Muscle of arm (tissue), 12 donors: ENCODE results near the gene ITGB2. TPM values are rescaled to one million over a fixed set of nuclear protein-coding genes. Genes with fewer than 3 reads are reported as not detected.
"Not testable (repeated sequence)": the region's sequence is repeated elsewhere in the genome, so short reads cannot be mapped to it uniquely, and the experiment has no call there.

ENCODE experiments used
- DNase-seq: peaks from one replicate; pipeline ENCODE4 v3.0.0-alpha.2; 2013
- polyA plus RNA-seq, 12 donors: library from polyadenylated mRNA; unstranded; fragments of 120-200 nt; gene quantifications; one replicate each; pipeline ENCODE4 v1.2.1, GENCODE V29; 2013; ENCODE audit not compliant: insufficient read length in 12 of 12

Gene ITGB2
- polyA plus RNA-seq, 12 donors: 6.6 to 27.9 (median 9.8) TPM; not detected in 1

DNA sequence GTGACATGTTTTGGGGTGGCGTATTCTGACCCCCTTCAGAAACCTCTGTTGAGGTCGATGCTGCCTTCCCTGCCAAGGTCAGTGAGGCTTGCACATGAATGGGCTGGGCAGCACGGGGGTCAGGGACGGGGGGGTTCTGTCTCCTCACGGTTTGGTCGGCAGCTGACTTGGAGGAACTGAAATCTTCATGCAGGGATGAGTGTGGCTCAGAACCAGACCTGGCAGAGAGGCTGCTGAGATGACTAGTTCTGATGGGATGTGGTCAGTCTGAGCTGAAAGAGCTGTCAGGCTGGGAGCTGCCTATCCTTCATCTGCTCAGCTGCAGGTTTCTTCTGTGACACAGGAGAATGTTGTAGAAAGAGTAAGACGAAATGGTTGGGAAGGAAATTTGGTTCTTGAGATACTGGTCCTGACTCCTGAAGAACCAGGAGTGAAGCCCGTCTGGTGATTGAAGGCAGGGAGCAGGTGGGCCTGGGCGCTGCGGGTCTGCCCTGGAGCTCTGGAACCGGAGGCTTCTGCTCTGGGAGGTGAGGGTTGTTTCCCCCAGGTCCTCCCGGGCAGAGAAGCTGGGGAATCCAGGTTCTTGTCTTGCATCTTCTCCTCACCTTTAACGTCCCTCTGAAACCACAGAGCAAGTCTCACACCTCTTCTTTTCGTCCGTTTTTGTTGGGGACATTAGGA is 22.4 kb upstream of the ITGB2 start:
- DNase-seq: no peak

DNA sequence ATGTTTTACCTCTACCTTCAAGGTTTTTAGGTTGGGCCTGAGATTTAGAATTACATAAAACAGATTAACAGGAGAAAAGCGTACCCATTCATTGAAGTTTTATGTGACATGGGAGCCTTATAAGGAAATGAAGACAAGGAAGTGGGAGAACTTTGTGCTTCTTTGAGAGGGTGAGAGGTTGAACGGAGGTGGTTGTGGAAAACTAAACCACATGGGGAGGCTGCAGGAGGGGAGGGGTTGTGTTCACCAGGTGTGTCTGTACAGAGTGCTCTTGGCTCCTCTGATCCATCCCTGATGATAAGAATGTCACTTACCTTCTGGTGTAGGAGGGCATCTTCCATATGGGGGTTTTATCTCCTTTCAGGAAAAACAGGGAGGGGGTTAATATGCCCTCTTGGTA is 21.9 kb upstream of the ITGB2 start:
- DNase-seq: no peak

DNA sequence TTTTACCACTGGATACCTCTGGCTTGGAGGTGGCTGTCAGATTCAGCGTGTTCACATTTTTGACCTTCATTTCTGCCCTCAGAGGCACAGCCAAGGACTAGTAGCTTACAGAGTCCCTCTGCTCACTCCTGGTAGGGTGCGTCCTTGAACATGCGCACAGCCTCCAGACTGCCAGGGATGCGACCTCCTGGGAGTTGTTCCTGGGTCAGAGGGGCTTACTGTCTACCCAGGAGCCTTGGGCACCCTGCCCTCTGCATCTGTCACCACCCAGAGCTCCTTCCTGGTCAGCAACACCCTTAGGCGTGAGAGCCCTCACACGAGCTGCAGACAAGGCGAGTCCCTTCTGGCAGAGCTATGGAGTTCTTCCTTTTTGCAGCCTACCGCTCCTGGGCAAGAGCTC is 20.9 kb upstream of the ITGB2 start:
- no peak for DNase-seq

DNA sequence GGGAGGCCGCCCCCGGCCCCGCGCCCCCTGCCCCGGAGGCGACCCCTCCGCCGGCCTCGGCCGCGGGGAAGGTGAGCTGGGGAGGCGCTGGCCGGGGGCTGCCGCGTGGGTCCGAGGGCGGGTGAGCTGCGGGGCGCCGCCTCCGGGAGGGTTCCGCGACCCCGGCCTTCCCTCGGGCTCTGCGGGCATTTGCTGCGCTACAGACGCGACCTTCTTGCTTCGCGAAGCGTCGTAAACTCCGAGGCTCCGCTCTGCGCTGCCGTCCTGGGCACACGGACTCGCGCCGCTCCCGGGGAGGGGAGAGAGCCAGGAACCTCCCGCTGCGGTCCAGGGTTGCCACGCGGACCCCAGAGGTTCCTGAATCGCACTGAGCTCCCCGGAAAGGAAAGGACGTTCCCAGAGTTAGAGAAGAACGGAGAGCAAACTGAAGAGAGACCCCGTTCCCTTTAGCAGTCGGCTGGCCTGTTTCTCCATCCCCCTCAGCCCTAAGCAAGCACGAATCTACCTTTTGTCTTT is 19.5 kb upstream of the ITGB2 start:
- no peak for DNase-seq

DNA sequence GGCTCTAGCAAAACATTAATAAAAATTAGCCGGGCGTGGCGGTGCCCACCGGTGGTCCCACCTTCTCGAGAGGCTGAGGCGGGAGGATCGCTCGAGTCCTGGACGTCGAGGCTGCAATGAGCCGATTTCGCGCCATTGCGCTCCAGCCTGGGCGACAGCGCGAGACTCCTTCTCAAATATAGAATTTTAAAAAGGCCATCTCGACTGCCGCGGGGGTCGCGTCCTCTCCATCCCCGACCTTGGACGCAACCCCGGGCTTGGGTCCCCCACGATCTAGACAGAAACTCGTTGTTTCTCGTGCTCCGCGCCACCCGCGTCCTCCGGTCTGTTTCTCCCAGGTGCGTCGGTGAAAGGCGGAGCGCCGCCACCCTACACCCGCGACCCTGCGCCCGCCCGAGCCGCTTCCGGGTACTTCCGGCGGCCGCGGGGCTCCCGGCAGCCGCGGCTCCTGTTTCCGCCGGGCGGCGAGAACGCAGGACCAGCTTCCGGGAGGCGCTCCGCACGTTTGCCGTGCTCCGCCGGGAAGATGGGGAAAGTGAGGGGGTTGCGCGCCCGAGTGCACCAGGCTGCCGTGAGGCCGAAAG is 18.9 kb upstream of the ITGB2 start, which contains the start of gene SLX9:
Gene SLX9, plus strand, starts transcription at position 498 of the 584 bp plus-strand sequence. Its CDS starts 29 bp downstream, at position 527.
- DNase-seq: peak; percentile 77

DNA sequence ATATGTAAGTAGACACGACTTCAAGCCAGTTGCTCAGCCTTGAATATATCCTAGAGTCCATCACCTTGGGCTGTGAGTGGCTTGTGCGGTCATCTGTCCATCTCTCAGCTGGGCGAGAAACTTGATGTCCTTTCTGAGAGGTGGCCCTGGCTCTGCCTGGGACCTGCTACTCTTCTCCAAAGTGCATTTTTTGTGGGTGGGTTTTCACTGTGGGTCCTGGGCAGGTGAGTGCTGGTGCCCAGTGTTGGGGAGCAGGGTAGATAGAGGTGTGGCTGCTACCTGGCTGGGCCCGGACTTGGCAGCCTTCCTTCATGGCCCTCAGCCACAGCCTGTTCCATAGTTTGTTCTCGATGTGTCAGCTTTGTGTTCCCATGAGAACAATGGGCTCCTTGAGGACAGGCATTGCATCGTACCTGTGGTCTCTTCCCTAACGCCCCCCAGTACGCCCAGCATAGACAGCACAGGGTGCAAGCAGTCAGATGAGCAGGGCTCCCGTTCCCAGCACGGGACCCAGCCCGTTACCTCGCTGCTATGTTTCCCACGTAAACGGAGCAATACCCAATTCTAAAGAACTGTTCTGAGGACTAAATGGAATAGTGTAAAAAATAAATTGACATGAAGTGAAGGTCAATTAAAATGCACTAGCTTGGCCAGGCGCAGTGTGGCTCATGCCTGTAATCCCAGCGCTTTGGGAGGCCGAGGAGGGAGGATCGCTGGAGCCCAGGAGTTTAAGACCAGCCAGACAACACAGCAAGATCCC is 18.3 kb upstream of the ITGB2 start:
- no peak for DNase-seq

DNA sequence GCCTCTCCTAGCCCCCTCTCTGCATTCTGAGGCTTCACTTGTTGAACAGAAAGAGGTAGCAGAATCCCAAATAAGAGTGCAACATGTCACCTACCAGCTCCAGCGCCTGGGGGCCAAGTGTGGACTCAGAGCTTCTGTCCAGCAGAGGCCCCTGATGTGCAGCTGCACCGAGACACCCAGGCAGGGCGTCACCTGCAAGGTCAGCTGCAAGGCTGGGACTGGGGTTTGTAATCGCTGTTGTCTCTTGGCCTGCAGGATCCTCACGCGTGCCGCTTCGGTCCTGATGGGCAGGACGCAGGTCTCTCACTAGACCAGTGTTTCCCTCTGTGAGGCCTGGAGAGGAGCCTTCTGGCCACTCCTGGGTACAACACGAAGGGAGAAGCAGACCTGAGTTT is 14.8 kb upstream of the ITGB2 start:
- DNase-seq: no peak

DNA sequence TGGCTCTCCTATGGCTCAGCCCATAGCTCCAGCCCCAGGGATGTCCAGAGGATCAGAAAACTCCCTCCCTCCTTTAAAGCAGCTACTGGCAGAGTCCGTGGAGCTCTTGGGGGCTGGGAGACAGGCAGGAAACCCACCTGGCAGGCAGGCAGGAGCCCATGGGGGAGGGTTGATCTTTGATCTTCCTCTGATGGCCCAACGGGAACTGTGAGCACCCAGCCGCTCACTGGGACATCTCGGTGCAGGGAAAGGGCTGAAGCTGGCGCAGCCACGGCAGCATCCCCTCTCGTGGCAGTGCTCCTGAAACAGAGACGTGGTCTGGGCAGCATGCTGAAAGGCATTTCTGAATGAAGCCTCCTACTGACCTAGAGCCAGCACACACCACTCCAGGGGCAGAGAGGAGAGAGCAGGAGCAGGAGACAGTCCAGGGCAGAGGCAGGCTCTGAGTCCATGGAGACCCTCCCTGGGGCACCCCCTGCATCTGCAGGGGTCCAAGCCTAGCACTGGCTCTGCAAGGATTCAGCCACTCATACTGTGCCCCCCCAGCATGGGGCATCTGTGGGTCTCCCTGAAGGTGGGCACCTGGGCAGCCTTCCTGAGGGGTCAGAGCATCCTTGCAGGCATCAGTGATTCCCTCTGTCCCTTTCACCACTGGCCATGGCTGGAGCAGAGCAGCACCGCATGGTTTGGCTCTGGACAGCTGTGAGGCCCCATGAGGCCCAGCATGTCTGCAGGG is 14.3 kb upstream of the ITGB2 start:
- no peak for DNase-seq

DNA sequence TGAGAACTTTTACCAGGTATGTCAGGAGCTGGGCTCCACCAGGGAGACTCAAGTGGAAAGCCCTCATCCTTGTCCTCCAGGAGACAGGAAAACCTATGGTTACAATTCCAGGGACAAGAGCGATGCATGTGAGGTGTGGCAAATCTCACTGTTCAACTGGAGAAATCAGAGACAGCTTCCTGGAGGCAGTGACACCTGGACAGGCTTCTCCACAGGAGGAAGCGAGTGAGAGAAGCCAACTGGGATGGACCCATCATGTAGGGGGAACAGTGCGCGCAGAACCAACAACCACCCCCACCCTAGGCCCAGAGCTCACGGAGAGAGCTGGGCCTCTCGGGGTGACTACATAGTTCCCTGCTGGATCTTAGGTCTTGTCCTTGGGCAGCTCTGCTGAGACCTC is 13.6 kb upstream of the ITGB2 start:
- DNase-seq: no peak

DNA sequence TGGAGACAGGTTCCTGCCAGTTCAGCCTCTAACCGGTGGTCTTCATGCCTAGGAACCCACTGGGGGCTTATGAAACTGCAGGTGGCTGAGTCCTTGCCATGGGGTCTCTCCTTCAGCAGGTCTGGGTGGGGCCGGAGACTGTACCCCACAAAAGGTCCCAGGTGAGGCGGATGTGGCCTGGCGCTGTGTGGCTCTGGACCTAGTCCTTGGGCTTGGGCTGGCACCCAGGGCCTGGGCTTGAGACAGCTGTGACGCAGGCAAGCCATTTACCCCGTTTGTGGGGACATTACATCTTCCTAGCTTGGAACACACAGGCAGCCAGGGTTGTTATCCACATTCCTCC is 13.2 kb upstream of the ITGB2 start:
- no peak for DNase-seq

DNA sequence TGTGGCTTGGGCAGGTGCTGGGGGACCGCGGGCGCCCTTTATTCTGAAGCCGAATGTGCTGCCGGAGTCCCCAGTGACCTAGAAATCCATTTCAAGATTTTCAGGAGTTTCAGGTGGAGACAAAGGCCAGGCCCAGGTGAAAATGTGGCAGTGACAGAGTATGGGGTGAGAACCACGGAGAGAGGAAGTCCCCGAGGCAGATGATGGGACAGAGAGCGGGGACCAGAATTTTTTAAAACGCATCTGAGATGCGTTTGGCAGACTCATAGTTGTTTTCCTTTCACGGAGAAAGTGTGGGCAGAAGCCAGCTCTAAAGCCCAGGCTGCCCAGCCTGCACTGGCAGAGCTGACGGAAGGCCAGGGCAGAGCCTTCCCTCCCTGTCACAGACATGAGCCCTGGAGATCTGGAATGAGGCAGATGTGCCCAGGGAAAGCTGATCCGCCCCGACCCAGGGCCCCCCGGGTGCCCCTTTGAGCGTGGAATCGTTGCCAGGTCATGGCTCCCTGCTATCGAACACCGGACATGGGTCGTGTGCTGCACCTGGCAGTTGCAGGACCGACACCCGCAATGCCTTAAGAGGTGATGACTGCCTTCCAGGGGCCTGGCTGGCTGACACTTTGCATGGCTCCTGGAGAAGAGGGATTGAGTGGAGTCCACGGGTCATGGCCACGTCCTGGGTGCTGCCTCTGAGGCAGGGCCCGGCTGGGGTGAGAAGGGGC is 12.7 kb upstream of the ITGB2 start:
- no peak for DNase-seq

DNA sequence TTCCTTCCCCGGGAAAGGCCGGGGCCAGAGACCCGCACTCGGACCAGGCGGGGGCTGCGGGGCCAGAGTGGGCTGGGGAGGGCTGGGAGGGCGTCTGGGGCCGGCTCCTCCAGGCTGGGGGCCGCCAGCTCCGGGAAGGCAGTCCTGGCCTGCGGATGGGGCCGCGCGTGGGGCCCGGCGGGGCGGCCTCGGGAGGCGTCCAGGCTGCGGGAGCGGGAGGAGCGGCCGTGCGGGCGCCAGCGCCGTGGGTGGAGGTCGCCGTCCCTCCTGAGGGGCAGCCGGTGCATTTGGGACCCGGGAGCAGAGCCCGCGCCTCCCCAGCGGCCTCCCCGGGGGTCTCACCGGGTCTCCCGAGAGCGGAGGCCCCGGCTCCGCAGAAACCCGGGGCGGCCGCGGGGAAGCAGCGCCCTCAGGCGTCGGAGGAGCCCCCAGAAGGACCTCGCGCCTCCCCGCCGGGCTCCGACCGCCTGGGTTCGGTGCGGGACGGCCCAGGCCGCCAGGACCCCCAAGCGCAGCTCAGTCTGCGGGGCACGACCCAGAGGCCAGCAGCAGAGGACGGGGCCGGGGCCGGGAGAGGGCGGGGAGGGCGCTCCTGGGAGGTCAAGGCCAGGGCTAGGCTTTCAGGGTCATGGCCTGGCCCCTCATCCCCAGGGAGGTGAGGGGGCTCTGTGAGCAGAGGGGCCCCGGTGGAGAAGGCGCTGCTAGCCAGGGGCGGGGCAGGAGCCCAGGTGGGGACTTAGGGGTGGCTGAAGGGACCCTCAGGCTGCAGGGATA is 11.9 kb upstream of the ITGB2 start:
- DNase-seq: no peak

DNA sequence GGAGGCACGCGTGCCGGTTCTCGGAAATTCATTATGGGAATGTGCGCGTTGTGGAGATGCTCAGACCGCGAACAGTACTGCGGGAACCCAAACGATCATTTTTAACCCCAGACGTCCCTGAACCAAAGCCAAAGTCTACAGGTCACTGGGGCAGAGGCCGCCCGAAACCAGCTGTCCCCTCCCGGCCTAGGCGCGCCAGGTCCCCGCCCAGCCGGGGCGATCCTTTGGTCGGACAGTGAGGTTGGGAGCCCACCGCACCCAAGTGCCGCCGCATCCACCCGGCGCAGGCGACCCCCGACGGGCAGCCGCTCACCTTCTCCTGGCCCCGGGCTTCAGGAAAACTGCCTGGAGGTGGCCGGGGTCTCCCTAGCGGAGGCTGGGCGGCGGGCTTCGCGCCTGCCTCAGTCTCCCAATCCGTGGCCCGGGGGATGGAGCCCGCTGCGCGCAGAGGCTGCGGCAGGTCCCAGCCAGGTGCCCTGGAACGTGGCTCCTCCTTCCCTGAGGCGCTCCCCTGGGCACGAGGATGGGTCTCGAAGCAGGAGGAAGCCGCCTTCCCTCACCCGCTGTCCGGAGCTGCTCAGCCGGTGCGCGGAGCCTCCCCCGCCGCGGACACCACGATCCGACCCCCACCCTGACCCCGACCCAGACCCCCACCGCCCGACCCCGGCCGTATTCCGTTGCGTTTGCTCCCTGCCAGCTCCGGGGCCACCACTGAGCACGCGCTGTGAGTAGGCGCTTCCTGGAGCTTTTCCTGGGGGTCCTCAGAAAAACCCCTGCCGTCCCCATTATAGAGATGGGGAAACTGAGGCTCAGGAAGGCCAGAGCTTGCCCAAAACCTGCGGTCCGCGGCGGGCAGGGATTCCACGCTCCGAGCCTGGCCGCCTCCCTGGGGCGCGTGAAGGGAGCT is 11.1 kb upstream of the ITGB2 start:
- DNase-seq: no peak

DNA sequence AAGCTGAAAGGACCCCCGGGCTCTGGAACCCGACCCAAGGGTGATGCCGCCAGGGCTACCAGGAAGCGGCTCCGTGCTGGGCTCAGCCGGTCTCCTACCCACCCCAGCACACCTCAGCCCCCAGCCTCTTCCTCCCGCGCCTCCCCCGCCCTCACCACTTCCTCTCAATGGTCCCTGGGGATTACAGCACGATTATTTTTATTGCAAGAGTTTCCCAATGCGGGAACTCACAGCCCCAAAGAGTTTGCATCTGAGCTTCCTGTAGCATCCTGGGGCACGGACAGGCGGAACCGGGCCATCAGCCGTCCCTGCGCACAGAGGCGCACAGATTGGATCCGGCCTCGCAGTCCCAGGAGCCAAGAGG is 10.4 kb upstream of the ITGB2 start:
- no peak for DNase-seq

DNA sequence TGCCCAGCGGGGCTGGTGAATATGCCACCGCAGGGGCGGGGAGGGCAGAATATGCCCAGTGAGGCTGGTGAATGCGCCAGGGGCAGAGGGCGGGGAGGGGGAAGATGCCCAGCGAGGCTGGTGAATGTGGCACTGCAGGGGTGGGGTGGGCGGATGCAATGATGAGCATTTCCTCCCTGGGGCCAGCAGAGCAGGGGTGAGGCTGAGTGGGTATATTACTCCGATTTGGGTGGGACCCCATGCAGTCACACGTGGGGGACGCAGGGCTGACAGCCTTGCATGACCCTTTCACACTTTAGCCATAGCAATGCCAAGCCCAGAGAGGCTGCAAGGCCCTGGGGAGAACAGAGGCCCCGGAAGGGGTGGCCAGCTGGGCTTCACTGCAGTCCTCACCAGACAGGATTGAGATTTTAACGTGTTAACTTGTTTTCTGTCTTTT is 9.9 kb upstream of the ITGB2 start:
- DNase-seq: no peak

DNA sequence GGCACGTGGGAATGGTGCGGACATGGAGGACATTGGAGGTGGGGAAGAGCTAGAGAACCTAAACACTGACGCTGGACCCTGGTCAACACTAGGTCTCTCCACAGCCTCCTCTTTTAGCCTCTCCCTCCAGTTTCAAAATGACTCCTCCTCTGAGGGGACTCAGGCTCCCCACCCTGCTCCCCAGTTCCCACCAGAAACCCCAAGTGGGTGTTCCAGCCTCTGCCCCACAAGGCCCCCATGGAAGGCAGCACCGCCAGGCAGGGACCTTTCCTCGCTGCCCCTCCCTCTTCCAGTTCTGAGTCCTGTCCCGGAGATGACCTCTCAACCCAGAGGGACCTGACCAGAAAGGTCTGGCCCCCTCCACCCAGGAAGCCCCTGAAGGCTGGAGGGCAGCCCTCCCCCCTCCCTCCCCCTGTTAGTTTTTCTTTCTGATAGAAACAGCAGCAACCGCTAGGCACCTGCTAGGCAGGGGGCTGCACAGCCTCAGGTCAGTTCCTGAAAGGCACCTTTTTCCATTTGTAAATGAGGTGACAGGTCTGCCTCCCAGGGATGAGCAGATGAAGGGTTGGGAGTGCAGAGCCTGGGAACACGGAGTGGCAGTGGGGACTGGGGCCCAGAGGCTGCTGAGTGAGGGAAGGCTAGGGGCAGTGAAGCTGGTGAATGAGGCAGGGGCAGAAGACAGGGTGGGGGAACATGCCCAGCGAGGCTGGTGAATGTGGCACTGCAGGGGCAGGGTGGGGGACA is 9.3 kb upstream of the ITGB2 start:
- DNase-seq: no peak

DNA sequence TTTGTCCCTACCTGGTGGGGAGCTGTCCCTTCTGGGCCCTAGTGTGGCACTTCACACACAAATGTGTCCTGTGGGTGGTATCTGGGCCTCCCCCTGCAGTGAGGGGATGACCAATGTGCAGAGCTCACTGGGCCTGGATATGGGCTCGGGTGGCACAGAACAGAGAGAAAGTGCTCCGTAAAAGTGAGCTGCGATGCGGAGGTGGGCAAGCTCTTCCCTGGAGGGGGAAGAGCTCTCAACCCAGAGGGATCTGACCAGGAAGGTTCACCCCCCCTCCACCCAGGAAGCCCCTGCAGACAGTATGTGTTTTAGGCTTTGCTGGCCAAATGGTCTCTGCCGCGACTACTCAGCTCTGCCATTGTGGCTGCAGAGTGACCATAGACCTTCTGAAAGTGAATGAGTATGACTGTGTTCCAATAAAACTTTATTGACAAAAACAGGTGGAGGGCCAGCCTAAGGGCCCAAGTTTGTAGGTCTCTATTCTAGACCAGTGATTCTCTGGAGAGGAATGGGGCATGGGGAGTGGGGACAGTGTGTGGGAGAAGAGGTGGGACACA is 8.6 kb upstream of the ITGB2 start:
- DNase-seq: no peak

DNA sequence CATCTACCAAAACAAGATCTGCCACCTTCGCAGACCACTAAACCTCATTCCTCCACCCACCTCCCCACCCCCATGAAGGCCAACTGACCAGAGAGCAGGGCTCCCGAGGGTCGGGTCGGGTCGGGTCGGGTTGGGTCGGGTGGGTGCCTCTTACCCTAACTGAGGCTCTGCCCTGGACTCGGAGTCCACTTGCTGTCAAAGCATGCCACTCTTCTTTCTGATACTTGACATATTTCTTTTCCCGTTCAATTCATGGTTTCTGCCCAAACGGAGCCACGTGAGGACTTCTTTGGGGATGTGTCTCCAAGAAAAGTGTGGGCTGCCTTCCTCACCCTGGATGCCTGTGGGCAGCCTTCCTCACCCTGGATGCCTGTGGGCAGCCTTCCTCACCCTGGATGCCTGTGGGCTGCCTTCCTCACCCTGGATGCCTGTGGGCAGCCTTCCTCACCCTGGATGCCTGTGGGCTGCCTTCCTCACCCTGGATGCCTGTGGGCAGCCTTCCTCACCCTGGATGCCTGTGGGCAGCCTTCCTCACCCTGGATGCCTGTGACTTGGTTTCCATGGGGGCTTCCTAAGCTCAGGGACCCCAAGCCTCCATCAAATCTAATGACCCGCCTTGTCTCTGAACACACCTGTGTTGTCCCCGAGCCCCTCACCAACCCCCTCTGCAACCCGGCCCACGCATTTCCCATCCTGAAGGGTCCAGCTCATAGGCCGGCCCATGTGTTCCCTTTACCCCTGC is 8.0 kb upstream of the ITGB2 start:
- not testable (repeated sequence) for DNase-seq
